GM19240 (cell line): Measurements from ENCODE around the gene PORCN.
A peak's percentile ranks its signal among the peaks of the same experiment; 100 is the strongest.

Source experiments
- DNase-seq: peaks from one replicate; pipeline ENCODE4 v3.0.0; 2011; ENCODE audit warnings: low spot score; ENCODE audit not compliant: insufficient read length

Gene PORCN

GRCh38 chrX:48508400-48509244 is at the start of gene PORCN:
TSS of gene PORCN (plus strand) at chrX:48508992. CDS start at chrX:48509821, 829 bp downstream.
- DNase-seq = peak; percentile 87

- no peak for DNase-seq
Observed at GRCh38 chrX:48459483-48459882, 49.3 kb upstream of the PORCN start.

- no peak for DNase-seq
Observed at GRCh38 chrX:48460031-48460430, 48.8 kb upstream of the PORCN start.

- no peak for DNase-seq
Observed at GRCh38 chrX:48460606-48461005, 48.2 kb upstream of the PORCN start.

- no peak for DNase-seq
Observed at GRCh38 chrX:48461830-48462229, 47.0 kb upstream of the PORCN start.

GRCh38 chrX:48465336-48465933 is 43.4 kb upstream of the PORCN start:
- no peak for DNase-seq

- no peak for DNase-seq
Observed at GRCh38 chrX:48466696-48467095, 42.1 kb upstream of the PORCN start.

GRCh38 chrX:48467281-48467761 is 41.5 kb upstream of the PORCN start:
- no peak for DNase-seq

GRCh38 chrX:48468247-48468671 is 40.5 kb upstream of the PORCN start:
- no peak for DNase-seq

- no peak for DNase-seq
Observed at GRCh38 chrX:48468693-48469691, 39.8 kb upstream of the PORCN start.

- DNase-seq = no peak
Observed at GRCh38 chrX:48470110-48470832, 38.5 kb upstream of the PORCN start, which contains the start of gene SLC38A5. TSS of gene SLC38A5 (minus strand) at chrX:48470260. CDS start at chrX:48467924, 2,336 bp downstream.

GRCh38 chrX:48470833-48471118 is 38.0 kb upstream of the PORCN start:
- no peak for DNase-seq

GRCh38 chrX:48471504-48471903 is 37.3 kb upstream of the PORCN start:
- DNase-seq = no peak

GRCh38 chrX:48472225-48472624 is 36.6 kb upstream of the PORCN start:
- no peak for DNase-seq

- DNase-seq = no peak
Observed at GRCh38 chrX:48472851-48473703, 35.7 kb upstream of the PORCN start.

- DNase-seq = no peak
Observed at GRCh38 chrX:48473704-48473990, 35.1 kb upstream of the PORCN start.

- DNase-seq = no peak
Observed at GRCh38 chrX:48474127-48474526, 34.7 kb upstream of the PORCN start.

- DNase-seq = no peak
Observed at GRCh38 chrX:48474581-48474980, 34.2 kb upstream of the PORCN start.

GRCh38 chrX:48475296-48475695 is 33.5 kb upstream of the PORCN start:
- no peak for DNase-seq
